Fibroblast of mammary gland (primary cell): ENCODE measurements around the gene TMEM98.
"Not testable (repeated sequence)": the region's sequence is repeated elsewhere in the genome, so short reads cannot be mapped to it uniquely, and the experiment has no call there.

Experiments
- DNase-seq: peaks from one replicate; pipeline ENCODE4 v3.0.0-alpha.2; 2010; ENCODE audit warnings: low read depth
- H3K4me3 ChIP-seq: 2 replicates; pipeline ENCODE4 v1.5.1; 2011; ENCODE audit warnings: low read depth, mild to moderate bottlenecking, low read length, moderate library complexity; ENCODE audit not compliant: control insufficient read depth
- TF ChIP-seq, protein P1 (sequence below): conservative IDR thresholded peaks from 2 replicates; pipeline ENCODE4 v1.5.1; 2011; ENCODE audit warnings: low read depth, low read length, inconsistent platforms; ENCODE audit not compliant: control insufficient read depth, insufficient read depth

The TMEM98 gene

GRCh38 chr17:32927724-32928585 lies at the start of gene TMEM98:
Gene TMEM98, plus strand, starts transcription at chr17:32928153. Its CDS starts 3,376 bp downstream, at chr17:32931529.
- DNase-seq = no peak
- H3K4me3 ChIP-seq = peak within 1 kb of the TSS; percentile 43
- TF ChIP-seq, protein P1, sequence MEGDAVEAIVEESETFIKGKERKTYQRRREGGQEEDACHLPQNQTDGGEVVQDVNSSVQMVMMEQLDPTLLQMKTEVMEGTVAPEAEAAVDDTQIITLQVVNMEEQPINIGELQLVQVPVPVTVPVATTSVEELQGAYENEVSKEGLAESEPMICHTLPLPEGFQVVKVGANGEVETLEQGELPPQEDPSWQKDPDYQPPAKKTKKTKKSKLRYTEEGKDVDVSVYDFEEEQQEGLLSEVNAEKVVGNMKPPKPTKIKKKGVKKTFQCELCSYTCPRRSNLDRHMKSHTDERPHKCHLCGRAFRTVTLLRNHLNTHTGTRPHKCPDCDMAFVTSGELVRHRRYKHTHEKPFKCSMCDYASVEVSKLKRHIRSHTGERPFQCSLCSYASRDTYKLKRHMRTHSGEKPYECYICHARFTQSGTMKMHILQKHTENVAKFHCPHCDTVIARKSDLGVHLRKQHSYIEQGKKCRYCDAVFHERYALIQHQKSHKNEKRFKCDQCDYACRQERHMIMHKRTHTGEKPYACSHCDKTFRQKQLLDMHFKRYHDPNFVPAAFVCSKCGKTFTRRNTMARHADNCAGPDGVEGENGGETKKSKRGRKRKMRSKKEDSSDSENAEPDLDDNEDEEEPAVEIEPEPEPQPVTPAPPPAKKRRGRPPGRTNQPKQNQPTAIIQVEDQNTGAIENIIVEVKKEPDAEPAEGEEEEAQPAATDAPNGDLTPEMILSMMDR = no peak

DNA sequence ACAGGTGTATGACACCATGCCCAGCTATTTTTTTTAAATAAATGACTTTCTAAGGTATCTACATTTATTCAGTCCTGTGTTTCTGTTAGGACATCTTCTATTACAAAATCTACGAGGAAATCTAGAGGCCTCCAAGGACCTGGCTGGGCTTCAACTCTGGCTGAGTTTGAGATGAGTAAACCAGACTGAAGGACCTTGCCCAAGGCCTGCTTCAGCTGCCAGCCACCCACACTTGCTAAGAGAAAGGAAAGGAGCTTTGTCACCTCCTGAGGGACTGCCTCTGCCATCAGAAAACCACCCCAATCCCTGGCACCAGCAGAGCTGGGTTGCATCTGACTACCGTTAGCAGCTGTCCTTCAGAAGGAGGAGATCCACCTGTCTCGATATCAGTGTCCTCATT lies 49.7 kb upstream of the TMEM98 start:
- no peak overlapping the region for H3K4me3 ChIP-seq
- TF ChIP-seq, protein P1 = no peak
- peak; percentile 91 for DNase-seq

- TF ChIP-seq, protein P1 = no peak
These were observed 48.8 kb upstream of the TMEM98 start for GRCh38 chr17:32879134-32879533.

DNA sequence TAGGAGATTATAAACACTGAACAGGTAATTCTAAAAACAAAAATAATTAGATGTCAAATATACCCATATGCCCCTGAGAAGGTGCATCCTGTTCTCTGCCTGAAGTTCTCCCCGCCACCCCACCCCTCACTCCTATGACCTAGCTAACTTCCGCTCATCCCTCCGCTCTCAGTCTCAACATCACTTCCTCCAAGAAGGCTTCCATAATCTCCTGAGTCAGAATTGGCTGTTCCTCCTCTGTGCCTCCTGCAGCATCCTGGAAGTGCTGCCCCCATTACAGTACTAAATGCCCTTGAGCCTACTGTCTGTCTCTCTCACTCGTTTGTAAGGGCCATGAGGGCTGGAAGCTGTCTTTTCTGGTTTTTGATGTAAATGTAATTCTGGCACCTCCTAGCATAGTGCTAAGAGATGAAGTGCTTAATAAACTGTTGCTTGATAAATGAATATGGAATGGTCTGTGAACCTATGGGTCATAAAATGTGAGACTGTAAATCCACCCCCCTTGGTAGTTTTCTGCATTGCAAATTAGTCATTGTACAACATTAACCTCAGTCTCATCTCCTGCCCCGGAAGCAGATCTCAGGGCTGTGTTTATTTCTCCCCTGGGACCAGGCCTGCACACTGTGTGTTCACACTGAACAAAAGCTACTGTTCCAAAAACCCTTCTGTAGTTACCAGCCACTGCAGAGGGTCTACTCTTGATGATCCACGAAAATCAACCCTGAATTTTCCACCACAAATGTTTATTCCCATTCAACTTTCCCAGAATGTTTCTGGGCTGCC lies 47.1 kb upstream of the TMEM98 start:
- no peak overlapping the region for H3K4me3 ChIP-seq
- TF ChIP-seq, protein P1 = no peak
- DNase-seq = peak; percentile 74

More at GRCh38 chr17:32879134-32879533, 48.8 kb upstream of the TMEM98 start:
- no peak for DNase-seq
- no peak overlapping the region for H3K4me3 ChIP-seq

DNA sequence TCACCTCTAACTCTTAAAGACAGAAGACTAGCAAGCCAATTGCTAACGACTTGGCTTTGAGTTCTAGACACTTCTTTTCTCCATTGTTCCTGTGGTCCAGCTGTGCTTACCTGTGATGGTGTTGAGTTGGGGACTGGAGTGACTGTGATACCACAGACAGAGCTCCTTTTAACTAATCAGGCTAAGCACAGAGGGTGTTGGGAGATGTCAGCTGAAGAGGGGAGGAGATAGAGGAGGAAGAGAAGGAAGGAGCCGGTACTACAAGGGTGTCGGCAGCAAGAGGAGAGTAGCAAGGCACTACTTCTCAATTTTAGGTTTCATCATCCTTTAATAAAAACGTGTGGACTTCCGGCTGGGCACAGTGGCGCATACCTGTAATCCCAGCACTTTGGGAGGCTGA lies 45.9 kb upstream of the TMEM98 start:
- TF ChIP-seq, protein P1 = no peak
- no peak for DNase-seq
- no peak overlapping the region for H3K4me3 ChIP-seq

DNA sequence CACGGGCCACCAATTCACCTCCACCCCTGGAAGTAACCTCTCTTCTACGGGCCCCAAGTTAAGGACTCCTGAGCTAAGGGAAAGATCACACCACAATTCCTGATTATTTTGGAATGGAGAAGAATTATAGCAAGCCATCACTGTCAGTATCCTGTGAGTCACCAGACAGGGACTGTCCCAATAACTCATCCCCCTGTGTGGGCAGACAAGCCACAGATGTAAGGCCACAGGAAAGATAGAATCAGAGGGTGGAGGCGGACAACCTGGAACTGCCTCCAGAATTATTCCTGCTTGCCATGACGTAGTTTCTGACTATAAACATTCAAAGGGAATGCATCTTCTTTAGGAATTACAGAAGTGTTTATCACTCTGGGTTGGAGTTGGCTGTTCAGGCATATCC lies 45.2 kb upstream of the TMEM98 start:
- TF ChIP-seq, protein P1 = no peak
- H3K4me3 ChIP-seq = no peak overlapping the region
- peak; percentile 89 for DNase-seq

DNA sequence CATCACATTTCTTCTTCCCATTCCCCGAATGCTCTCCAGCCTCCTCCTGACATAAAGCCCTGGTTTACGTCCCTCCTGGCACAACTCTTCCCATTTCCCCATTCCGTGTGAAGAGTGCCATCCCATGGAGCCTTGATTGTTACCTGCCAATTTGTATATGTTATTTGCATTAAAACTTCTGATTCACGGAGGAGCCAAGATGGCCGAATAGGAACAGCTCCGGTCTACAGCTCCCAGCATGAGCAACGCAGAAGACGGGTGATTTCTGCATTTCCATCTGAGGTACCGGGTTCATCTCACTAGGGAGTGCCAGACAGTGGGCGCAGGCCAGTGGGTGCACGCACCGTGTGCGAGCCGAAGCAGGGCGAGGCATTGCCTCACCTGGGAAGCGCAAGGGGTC lies 41.0 kb upstream of the TMEM98 start:
- H3K4me3 ChIP-seq, DNase-seq: not testable (repeated sequence)

- DNase-seq, H3K4me3 ChIP-seq: not testable (repeated sequence)
These were observed 40.5 kb upstream of the TMEM98 start for GRCh38 chr17:32887410-32887809.
